Measurements from ENCODE around the gene FRAT1. TPM values are rescaled to one million over a fixed set of nuclear protein-coding genes. Genes with fewer than 3 reads are reported as not detected.
"Not testable (repeated sequence)": the region's sequence is repeated elsewhere in the genome, so short reads cannot be mapped to it uniquely, and the experiment has no call there.

Gene FRAT1, protein sequence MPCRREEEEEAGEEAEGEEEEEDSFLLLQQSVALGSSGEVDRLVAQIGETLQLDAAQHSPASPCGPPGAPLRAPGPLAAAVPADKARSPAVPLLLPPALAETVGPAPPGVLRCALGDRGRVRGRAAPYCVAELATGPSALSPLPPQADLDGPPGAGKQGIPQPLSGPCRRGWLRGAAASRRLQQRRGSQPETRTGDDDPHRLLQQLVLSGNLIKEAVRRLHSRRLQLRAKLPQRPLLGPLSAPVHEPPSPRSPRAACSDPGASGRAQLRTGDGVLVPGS
- 1 to 10 TPM in 8 of 10 donors, under 1 TPM in 2; 0.76 to 2.5 (median 1.4) TPM for polyA plus RNA-seq (ENCODE audit: insufficient read length in 10 of 10)
- long read RNA-seq, donor 1, partial matches to known transcripts = 0 of 2 reads
- long read RNA-seq, donor 1, other reads (novel, unspliced or antisense) = 0 of 2 reads
- long read RNA-seq, donor 2 = 0 reads
- long read RNA-seq, donor 3 = 0 reads
- long read RNA-seq, donor 4, partial matches to known transcripts = 0 of 3 reads
- long read RNA-seq, donor 4, other reads (novel, unspliced or antisense) = 0 of 3 reads
- long read RNA-seq, donor 5, partial matches to known transcripts = 0 of 3 reads
- long read RNA-seq, donor 5, other reads (novel, unspliced or antisense) = 0 of 3 reads
- long read RNA-seq, donor 6, partial matches to known transcripts = 0 of 2 reads
- long read RNA-seq, donor 6, other reads (novel, unspliced or antisense) = 0 of 2 reads
- long read RNA-seq, donor 7 = 0 reads
- long read RNA-seq, donor 8 = 0 reads
- long read RNA-seq, donor 9 = 0 reads

DNA sequence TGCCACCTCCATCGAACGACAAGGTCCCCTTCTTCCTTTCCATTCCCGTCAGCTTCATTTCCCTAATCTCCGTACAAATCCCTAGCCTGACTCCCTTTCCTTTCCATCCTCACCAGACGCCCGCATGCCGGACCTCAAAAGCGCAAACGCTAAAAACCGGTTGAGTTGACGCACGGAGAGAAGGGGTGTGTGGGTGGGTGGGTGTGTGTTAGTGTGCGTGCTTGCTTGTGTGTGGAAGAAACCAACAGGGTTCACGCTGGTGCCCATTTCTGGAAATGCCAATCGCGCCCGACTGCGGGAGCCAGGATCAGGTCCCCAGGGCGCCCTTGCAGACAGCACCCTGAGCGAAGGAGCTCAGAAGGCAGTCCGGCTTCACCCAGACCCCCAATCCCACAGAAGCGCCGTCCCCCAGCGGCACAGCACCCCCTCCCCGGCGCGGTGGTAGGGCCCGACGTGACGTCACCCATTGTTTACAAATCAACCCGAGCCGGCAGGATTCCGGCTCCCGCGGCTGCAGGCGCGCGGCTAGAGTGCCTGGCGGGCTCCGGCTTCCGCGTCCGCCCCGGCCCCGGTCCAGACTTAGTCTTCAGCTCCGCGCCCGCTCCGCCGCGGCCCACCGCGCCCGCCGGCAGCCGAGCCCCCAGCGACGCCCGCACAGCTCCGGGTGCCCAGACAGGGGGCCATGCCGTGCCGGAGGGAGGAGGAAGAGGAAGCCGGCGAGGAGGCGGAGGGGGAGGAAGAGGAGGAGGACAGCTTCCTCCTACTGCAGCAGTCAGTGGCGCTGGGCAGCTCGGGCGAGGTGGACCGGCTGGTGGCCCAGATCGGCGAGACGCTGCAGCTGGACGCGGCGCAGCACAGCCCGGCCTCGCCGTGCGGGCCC is at the start of gene FRAT1:
TSS of gene FRAT1 (plus strand) at position 500 of the 880 bp plus-strand sequence. CDS start at position 683, 183 bp downstream.
- DNase-seq = peak; percentile 85 to 95 (median 92)

DNA sequence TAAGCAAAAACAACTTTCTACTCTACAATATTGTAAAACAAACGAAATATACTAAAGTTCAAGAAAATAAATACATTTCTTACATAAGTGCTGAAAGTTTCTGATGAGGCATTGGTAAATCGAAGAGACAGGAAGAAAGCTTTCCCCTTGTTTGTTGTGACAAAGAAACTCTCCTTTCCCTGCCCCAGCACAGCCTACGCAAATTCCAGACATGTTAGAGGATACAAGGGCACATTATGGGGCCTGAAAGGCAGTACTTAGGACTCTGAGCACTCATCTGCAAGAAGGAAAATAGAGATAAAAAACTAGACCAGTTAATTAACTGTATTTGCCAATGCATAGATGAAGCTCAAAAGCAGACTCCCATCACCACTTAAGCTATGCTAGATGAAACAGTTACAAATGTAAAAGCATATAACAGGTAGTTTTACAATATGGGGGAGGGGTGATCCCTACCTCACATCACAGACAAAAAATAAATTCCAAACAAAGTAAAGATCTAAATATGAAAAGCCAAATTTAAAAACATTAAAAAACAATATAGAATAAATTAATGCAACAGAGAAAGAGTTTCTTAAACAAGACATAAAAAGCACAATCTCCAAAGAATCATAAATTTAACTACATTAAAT is 48.4 kb upstream of the FRAT1 start:
- no peak for DNase-seq

DNA sequence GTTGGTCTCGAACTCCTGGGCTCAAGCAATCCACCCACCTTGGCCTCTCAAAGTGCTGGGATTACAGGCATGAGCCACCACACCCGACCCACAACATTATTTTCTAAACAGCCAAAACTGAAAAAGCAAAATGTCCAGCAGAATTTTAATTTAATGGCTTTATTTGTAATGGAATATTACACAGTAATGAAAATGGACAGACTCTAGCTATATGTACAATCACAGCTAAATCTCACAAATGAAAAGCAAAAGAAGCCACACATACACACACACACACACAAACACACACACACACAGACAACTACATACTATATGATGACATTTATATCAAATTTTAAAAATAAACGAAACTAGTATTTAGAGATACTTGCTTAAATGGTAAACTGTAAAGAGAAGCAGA is 45.4 kb upstream of the FRAT1 start:
- no peak for DNase-seq

DNA sequence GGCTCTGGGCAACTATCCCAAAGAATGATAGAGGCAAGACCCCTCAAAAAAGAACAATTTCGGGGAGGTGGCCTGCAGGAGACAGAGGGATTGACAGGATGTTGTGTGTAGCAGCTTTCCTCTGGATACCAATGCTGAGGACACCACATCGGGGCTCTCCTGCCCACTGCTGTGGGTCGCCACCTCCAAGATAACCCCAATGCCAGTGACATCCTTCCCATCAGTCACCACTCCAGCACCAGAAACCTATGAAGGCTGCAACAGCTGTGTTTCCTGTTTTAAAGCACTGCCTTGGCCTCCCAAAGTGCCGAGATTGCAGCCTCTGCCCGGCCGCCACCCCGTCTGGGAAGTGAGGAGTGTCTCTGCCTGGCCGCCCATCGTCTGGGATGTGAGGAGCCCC is 44.2 kb upstream of the FRAT1 start:
- no peak for DNase-seq

DNA sequence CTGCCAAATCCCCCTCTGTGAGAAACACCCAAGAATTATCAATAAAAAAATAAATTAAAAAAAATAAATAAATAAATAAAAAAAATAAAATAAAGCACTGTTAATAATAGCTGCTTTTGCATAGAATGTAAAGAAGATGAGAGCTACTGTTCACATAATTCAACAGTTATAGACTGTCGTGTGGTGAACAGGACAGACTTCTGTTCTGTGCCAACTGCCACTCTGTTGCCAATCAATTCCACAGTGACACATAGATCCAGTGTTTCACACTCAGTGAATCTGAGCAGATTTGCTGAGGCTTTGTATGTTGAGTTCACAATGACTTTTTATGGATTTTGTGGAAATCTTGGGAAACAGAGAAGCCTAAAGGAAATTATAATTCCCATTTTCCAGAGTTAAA is 41.5 kb upstream of the FRAT1 start:
- DNase-seq = peak in 1 of 3 donors; percentile 22

DNA sequence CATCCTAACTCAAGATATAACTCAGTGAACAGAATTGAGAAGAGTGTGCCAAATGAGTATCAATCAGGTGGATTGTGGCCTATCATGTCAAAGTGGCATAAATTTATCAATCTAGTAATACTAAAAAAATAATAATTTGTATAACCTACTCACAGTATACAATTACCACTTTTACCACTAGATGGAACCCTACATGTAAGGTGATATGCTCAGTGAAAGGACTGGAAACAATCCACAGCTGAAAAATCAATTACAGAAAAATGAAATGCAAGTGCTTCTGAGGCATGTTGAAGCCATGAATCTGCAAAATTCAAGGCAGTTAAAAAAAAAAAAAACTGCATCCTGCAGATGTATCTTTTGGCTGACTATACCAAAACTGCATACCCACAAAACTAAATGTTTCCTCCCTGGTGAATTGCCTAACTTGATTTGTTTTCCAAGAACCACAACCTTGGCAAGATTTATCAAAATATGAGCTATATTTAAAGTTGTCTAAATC is 40.5 kb upstream of the FRAT1 start:
- DNase-seq = peak; percentile 81 to 90 (median 85)

DNA sequence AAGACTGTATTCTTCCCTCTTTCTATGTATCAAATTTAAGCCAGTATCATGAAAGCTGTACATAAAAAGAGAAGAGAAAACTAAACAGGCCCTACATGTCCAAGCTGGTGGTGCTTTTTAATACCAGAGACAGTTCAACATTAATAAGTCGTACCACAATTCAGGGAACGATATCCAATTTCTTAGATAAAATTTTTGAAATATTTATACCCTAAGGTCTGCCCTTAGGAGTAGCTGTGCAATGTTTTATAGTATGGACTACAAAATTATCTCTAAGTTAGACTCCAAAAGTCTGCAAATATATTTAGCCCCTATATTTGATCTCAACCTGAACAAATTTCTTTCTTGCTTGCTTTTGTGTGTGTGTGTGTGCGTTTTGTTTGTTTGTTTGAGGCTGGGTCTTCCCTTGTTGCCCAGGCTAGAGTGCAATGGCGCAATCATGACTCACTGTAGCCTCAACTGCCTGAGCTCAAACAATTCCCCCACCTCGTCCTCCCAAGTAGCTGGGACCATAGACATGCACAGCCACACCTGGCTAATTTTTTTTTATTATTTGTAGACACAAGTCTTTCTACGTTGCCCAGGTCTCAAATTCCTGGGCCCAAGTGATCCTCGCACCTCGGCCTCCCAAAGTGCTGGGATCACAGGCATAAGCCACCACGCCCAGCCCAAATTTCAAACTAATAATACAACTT is 39.8 kb upstream of the FRAT1 start:
- DNase-seq = no peak

DNA sequence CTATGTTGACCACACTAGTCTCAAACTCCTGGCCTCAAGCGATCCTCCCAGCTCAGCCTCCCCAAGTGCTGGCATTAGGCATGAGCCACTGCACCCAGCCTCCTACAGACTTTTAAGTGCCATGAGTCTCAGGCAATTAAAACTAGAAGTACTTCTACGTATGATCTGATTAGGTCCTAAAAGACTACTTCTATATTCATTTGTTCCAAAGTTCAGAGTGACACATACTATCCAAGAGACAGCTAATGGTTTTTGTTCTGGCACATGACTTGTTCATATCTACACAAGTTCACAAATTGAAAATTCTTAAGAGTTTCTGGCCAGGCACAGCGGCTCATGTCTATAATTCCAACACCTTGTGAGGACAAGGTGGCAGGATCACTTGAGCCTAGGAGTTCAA is 38.3 kb upstream of the FRAT1 start:
- no peak for DNase-seq

DNA sequence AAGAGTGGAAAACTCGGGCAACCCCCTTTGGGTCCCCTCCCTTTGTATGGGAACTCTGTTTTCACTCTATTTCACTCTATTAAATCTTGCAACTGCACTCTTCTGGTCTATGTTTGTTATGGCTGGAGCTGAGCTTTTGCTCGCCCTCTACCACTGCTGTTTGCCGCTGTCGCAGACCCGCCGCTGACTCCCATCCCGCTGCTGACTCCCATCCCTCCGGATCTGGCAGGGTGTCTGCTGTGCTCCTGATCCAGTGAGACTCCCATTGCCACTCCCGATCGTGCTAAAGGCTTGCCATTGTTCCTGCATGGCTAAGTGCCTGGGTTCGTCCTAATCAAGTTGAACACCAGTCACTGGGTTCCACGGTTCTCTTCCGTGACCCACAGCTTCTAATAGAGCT is 29.0 kb upstream of the FRAT1 start:
- not testable (repeated sequence) for DNase-seq

DNA sequence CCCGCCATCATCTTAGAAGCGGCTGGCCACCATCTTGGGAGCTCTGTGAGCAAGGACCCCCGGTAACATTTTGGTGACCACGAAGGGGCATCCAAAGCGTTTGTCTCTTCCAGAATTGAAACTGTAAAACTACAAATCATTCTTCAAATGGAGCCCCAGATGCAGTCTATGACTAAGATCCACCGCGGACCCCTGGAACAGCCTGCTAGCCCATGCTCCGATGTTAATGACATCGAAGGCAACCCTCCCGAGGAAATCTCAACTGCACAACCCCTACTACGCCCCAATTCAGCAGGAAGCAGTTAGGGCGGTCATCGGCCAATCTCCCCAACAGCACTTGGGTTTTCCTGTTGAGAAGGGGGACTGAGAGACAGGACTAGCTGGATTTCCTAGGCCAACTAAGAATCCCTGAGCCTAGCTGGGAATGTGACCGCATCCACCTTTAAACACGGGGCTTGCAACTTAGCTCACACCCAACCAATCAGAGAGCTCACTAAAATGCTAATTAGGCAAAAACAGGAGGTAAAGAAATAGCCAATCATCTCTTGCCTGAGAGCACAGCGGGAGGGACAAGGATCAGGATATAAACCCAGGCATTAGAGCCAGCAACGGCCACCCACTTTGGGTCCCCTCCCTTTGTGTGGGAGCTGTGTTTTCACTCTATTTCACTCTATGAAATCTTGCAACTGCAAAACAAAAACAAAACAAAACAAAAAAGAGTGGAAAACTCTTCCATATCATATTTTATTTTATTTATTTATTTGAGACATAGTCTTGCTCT is 28.3 kb upstream of the FRAT1 start:
- DNase-seq = not testable (repeated sequence)

DNA sequence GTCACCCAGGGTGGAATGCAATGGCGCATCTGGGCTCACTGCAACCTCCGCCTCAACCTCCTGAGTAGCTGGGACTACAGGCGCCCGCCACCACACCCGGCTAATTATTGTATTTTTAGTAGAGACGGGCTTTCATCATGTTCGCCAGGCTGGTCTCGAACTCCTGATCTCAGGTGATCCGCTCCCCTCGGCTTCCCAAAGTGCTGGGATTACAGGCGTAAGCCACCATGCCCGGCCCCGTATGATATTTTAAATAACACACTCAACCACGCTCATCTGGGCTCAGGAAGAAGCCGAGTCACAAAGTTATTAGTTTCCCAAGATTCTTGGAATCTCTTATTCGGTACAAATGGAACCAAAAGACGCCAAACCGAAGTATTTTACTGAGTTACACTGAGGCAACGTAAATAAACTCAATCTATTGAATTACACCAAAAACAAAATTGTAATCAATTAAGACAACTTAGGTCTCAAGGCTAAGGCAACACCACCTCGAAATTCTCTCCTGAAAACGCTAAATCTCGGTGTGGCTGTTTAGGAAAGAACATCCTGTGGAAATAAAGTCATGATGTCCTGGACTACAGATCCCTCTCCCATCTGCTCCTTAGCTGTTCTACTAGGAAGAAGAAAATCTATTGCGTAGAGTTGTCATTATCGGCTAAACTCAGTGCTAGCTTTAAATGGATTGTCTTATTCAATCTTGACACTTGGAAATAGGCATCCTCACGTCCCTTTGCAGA is 27.5 kb upstream of the FRAT1 start:
- DNase-seq = no peak

DNA sequence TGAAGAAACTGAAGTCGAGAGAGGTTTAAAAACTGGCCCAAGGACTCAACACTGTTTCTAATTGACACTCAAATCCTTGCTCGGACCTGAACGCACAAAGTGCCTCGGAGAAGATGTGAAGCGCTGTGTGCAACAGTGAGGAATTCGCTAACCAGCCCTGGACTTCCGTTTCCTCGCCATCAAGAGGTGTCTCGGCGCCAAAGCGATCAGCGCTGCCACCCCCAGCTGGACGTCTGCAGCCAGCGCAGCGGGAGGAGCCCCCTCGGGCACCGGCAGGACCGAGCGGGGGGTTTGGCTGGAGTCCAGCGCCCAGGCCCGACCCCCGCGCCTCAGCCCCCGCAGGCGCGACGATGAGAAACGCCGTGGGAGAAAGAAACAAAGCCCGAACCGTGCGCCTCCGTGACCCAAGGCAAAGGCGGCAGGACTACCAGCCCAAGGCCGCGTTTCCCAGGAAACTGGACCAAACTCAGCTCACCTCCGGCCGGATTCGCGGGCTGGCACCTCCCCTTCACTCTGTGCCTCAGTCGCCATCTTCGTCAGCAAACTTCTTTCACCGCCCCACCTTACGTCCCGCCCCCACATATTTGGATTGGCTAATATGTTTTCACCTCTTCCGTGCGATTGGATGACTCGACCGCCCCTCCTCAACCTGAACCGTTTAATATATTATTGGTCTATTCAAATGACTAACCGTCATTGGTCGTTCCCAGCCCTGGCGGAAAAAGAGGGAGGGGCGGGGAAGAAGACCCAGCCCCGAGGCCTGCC is 26.8 kb upstream of the FRAT1 start, which contains the start of gene ARHGAP19:
TSS of gene ARHGAP19 (minus strand) at position 541 of the 765 bp plus-strand sequence. CDS start at position 531, 10 bp downstream.
- DNase-seq = peak; percentile 97 to 99 (median 99)

DNA sequence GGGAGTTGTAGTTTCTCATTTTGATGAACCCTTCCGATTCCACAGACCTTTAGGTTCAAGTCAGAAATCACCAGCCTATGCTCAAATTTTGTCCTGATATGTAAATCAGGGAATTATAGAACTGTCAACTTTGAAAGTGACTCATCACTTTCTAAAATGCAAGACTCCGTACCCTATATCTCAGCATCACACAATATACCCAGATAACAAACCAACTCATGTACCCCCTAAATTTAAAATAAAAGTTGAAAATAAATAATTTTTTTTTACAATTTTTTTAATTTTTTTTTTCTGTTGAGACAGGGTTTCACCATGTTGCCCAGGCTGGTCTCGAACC is 26.2 kb upstream of the FRAT1 start:
- DNase-seq = no peak

DNA sequence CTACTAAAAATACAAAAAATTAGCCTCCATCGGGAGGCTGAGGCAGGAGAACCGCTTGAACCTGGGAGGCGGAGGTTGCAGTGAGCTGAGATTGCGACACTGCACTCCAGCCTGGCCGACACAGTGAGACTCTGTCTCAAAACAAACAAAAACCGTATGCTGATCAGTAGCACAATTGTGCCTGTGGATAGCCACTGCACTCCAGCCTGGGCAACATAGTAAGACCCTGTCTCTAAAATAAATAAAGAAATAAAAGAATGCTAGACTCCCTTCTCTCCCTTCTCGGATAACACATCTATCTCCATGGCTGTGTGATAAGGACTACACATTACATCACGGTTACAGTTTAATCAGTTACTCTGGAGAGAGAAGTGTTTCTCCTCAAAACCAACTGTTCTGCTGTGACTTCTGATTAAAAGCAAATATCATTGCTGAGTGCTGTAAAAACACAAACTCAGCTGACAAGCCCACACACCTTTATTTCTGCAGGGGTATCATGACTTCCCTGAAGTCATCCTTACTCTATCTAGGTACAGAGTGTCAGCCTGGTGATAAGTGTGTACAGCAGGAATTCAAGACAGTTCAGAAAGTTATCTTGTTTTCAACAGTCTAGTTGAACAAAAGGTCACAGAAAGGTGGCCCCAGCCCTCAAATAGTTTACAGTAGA is 21.4 kb upstream of the FRAT1 start:
- no peak for DNase-seq

DNA sequence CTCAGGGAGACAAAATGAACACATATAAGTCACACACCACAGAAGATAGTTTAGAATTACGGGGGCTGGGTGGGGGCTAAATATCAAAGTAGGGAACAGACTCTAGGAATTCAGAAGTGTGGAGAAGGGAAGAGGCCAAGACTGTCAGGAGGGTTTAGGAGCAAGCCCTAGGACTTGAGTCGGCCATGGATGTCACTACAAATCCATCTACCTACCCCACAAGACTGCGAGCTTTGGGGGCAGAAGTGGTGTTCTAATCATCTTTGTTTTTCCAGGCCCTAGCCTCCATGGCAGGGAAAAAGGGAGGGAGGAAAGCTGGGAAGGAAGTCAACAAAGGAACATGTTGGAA is 20.9 kb upstream of the FRAT1 start:
- DNase-seq = no peak

DNA sequence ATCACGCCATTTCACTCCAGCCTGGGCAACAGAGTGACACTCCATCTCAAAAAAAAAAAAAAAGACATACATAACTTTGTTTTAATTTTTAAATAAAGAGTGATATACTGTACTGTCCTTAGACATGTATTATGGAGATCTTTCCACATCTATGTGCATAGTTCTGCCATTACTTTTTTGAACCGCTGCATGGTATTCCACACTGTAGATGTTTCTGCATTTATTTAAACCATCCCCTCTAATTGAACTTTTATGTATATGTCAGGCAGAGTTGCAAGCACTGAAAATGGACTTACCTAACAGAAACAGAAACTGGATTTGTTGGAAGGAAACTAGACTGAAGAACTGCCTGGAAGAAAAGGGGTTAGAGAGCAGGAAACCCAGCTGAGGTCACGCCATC is 18.1 kb upstream of the FRAT1 start:
- DNase-seq = no peak

DNA sequence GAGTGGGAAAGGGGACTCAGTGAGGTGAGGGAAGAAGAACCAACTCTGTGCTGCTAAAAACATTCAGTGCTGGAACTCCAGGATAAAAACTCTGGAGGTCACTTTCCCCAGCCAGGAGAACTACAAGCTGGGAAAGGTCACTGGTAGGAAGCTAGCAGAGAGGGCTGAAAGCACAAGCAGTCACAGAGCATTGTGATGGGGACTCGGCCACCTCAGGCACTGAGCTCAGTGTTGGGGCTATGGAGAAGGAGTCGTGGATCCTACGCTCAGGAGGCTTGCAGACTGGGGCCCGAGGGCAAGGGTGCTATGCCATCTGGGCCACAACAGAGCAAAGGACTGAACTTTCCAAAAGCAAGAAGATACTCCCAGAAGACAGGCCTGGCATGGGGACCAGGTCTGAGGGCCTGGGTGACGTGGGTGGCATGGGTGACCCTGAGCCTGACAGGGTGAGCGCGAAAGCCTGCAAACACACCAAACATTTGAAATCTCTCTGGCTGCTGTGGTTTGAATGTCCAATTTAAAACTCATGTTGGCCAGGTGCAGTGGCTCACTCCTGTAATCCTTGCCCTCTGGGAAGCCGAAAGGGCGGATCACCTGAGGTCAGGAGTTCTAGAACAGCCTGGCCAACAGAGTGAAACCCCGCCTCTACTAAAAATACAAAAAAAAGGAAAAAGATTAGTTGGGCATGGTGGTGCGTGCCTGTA is 16.8 kb upstream of the FRAT1 start:
- no peak for DNase-seq

Data from muscle of back (tissue), 13 donors.